GM21390 (cell line): ENCODE measurements around the gene KIAA1755.

ENCODE experiments used
- ATAC-seq: cut with Tn5 transposase; IDR thresholded peaks from one replicate; pipeline ENCODE4 v1.9.1; 2021; ENCODE audit not compliant: unreplicated experiment

KIAA1755 gene

GRCh38 chr20:38260378-38261053, at the start of gene KIAA1755:
Gene KIAA1755 (minus strand): TSS chr20:38260735. CDS start chr20:38260500, 235 bp downstream.
- no peak for ATAC-seq

- no peak for ATAC-seq
These were observed 47.9 kb upstream of the KIAA1755 start for GRCh38 chr20:38308447-38308846.

GRCh38 chr20:38308047-38308438, 47.5 kb upstream of the KIAA1755 start:
- no peak for ATAC-seq

GRCh38 chr20:38307371-38308046, 47.0 kb upstream of the KIAA1755 start:
- no peak for ATAC-seq

- ATAC-seq, result no peak
These were observed 45.8 kb upstream of the KIAA1755 start for GRCh38 chr20:38306379-38306778.

GRCh38 chr20:38305541-38305940, 45.0 kb upstream of the KIAA1755 start:
- ATAC-seq, result no peak

- no peak for ATAC-seq
These were observed 44.4 kb upstream of the KIAA1755 start for GRCh38 chr20:38304845-38305447.

- ATAC-seq, result no peak
These were observed 43.4 kb upstream of the KIAA1755 start, which contains the start of gene BPI for GRCh38 chr20:38303908-38304379. Gene BPI (plus strand): TSS chr20:38304156. CDS start chr20:38304224, 68 bp downstream.

GRCh38 chr20:38302786-38303185, 42.3 kb upstream of the KIAA1755 start:
- ATAC-seq, result no peak

GRCh38 chr20:38301309-38301708, 40.8 kb upstream of the KIAA1755 start:
- ATAC-seq, result no peak

GRCh38 chr20:38300438-38300837, 39.9 kb upstream of the KIAA1755 start:
- ATAC-seq, result no peak

- no peak for ATAC-seq
These were observed 39.4 kb upstream of the KIAA1755 start for GRCh38 chr20:38299963-38300362.

- ATAC-seq, result no peak
These were observed 38.3 kb upstream of the KIAA1755 start for GRCh38 chr20:38298768-38299288.

GRCh38 chr20:38297916-38298674, 37.6 kb upstream of the KIAA1755 start:
- ATAC-seq, result no peak

GRCh38 chr20:38296433-38296832, 35.9 kb upstream of the KIAA1755 start:
- no peak for ATAC-seq

- ATAC-seq, result no peak
These were observed 35.3 kb upstream of the KIAA1755 start for GRCh38 chr20:38295811-38296210.

GRCh38 chr20:38294076-38294591, 33.6 kb upstream of the KIAA1755 start:
- no peak for ATAC-seq

GRCh38 chr20:38293491-38294065, 33.0 kb upstream of the KIAA1755 start:
- no peak for ATAC-seq

GRCh38 chr20:38291966-38292365, 31.4 kb upstream of the KIAA1755 start:
- ATAC-seq, result no peak
